DND-41 (cell line): ENCODE data around the gene SEPTIN1.

Experiments used
- CTCF ChIP-seq: IDR thresholded peaks from 2 replicates; pipeline ENCODE4 v1.5.1; 2012; ENCODE audit warnings: borderline replicate concordance, low read length, moderate library complexity, mild to moderate bottlenecking; ENCODE audit not compliant: poor library complexity, severe bottlenecking; ENCODE audit errors: extremely low read depth
- EZH2 ChIP-seq: IDR thresholded peaks from 3 replicates; pipeline ENCODE4 v1.6.1; 2012; ENCODE audit warnings: borderline replicate concordance, low read depth, mild to moderate bottlenecking, moderate library complexity, low read length, inconsistent platforms; ENCODE audit not compliant: severe bottlenecking

GRCh38 chr16:30357085-30357714 is 25.2 kb downstream of the SEPTIN1 start:
- TF ChIP-seq EZH2 (no peak), CTCF (no peak)
